DOHH2 (cell line): Measurements from ENCODE around the gene GNGT2.

ENCODE experiments used
- EZH2phosphoT487 ChIP-seq: fragments of 200-600 bp; sonication (generic); IDR thresholded peaks from 2 replicates; pipeline ENCODE4 v1.6.1; 2017; ENCODE audit warnings: borderline replicate concordance, mild to moderate bottlenecking, antibody characterized with exemption, low read length, moderate library complexity, mixed read lengths
- TF ChIP-seq, protein P1 (sequence below): fragments of 200-600 bp; sonication (generic); IDR thresholded peaks from one replicate; pipeline ENCODE4 v1.5.1; 2014; ENCODE audit warnings: antibody characterized with exemption, mild to moderate bottlenecking, low read depth, low read length; ENCODE audit not compliant: poor library complexity, severe bottlenecking

GRCh38 chr17:49254066-49254465 is 43.7 kb upstream of the GNGT2 start:
- TF ChIP-seq, protein P1, sequence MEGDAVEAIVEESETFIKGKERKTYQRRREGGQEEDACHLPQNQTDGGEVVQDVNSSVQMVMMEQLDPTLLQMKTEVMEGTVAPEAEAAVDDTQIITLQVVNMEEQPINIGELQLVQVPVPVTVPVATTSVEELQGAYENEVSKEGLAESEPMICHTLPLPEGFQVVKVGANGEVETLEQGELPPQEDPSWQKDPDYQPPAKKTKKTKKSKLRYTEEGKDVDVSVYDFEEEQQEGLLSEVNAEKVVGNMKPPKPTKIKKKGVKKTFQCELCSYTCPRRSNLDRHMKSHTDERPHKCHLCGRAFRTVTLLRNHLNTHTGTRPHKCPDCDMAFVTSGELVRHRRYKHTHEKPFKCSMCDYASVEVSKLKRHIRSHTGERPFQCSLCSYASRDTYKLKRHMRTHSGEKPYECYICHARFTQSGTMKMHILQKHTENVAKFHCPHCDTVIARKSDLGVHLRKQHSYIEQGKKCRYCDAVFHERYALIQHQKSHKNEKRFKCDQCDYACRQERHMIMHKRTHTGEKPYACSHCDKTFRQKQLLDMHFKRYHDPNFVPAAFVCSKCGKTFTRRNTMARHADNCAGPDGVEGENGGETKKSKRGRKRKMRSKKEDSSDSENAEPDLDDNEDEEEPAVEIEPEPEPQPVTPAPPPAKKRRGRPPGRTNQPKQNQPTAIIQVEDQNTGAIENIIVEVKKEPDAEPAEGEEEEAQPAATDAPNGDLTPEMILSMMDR, result no peak
- no peak for TF ChIP-seq EZH2phosphoT487
